Uterus (tissue), 4 donors: Measurements from ENCODE around the gene NEUROD2. TPM values are rescaled to one million over a fixed set of nuclear protein-coding genes. Genes with fewer than 3 reads are reported as not detected.

Experiments used
- DNase-seq, 2 donors: peaks; one replicate each; pipeline ENCODE4 v3.0.0-alpha.2; 2019 to 2020
- H3K27ac ChIP-seq, 2 donors: fragments of 200-600 bp; sonication (generic); 1 replicate in 1 of 2; 2 replicates in 1 of 2; pipeline ENCODE4 v1.5.1; 2016 to 2018
- H3K27me3 ChIP-seq, 2 donors: fragments of 200-600 bp; sonication (generic); one replicate each; pipeline ENCODE4 v1.5.1; 2018 to 2019; ENCODE audit warnings: control low read depth in 1 of 2
- H3K36me3 ChIP-seq, 2 donors: fragments of 200-600 bp; sonication (generic); one replicate each; pipeline ENCODE4 v1.5.1; 2019; ENCODE audit warnings: control low read depth in 1 of 2
- H3K4me1 ChIP-seq, 2 donors: fragments of 200-600 bp; sonication (generic); one replicate each; pipeline ENCODE4 v1.5.1; 2018 to 2019; ENCODE audit warnings: control low read depth in 1 of 2
- H3K4me3 ChIP-seq, 2 donors: fragments of 200-600 bp; sonication (generic); 1 replicate in 1 of 2; 2 replicates in 1 of 2; pipeline ENCODE4 v1.5.1; 2018 to 2019; ENCODE audit warnings: mild to moderate bottlenecking in 1 of 2
- H3K9me3 ChIP-seq, 2 donors: fragments of 200-600 bp; sonication (generic); one replicate each; pipeline ENCODE4 v1.5.1; 2019; ENCODE audit warnings: control low read depth in 1 of 2
- CTCF ChIP-seq, 4 experiments: fragments of 200-600 bp in 2 of 4; fragments of 450-650 bp in 2 of 4; sonication (generic) in 2 of 4; IDR thresholded peaks; one replicate each; pipeline ENCODE4 v1.5.1; 2016 to 2019; ENCODE audit warnings: antibody characterized with exemption in 4 of 4, mild to moderate bottlenecking in 2 of 4, moderate library complexity in 1 of 4
- POLR2A ChIP-seq, 2 donors: fragments of 450-650 bp; IDR thresholded peaks; one replicate each; pipeline ENCODE4 v1.6.1; 2016; ENCODE audit warnings: antibody characterized with exemption in 2 of 2, mild to moderate bottlenecking in 1 of 2, moderate library complexity in 1 of 2
- intact Hi-C: fragments of 100-400 bp; cut with DNase I; formaldehyde crosslinking; loops from one replicate; pipeline ENCODE4 v1.15.1; 2023; ENCODE audit warnings: low total_unique reads
- total RNA-seq, 4 donors: library from RNA; depleted of rRNA in 3 of 4; stranded (reverse); fragments of >200 nt in 3 of 4; gene quantifications; one replicate each; pipeline versions ENCODE4 v1.1.0 to v1.2.4, GENCODE V29; 2014 to 2023
- donor health status: DM: yes; HTN: yes; CAD: no.

The NEUROD2 gene
- total RNA-seq, 4 donors from 2014 or later: not detected

- no peak overlapping the region for H3K27ac ChIP-seq
- TF ChIP-seq CTCF (IDR thresholded peaks at IDR 0.05) (no peak), POLR2A (IDR thresholded peaks at IDR 0.05) (no peak)
- intact Hi-C loops: no loop called here
- no peak for DNase-seq
- no peak overlapping the region for H3K4me3 ChIP-seq
- no peaks in the 10 kb centered on the region for H3K9me3 ChIP-seq
- no peaks in the 10 kb centered on the region for H3K36me3 ChIP-seq
- H3K4me1 ChIP-seq: no peaks in the 10 kb centered on the region
- H3K27me3 ChIP-seq: no peaks in the 10 kb centered on the region
Observed at GRCh38 chr17:39580082-39580468, 27.6 kb downstream of the NEUROD2 start.

- H3K9me3 ChIP-seq: no peaks in the 10 kb centered on the region
- no peak overlapping the region for H3K27ac ChIP-seq
- DNase-seq: peak in 1 of 2 donors; percentile 23
- H3K36me3 ChIP-seq: no peaks in the 10 kb centered on the region
- no peak for TF ChIP-seq CTCF (IDR thresholded peaks at IDR 0.05)
- no peak for TF ChIP-seq POLR2A (IDR thresholded peaks at IDR 0.05)
- H3K4me1 ChIP-seq: no peaks in the 10 kb centered on the region
- no peak overlapping the region for H3K4me3 ChIP-seq
- intact Hi-C loops: no loop called here
- no peaks in the 10 kb centered on the region for H3K27me3 ChIP-seq
Observed at GRCh38 chr17:39579318-39580081, 28.2 kb downstream of the NEUROD2 start.

- H3K36me3 ChIP-seq: no peaks in the 10 kb centered on the region
- no peaks in the 10 kb centered on the region for H3K9me3 ChIP-seq
- H3K27ac ChIP-seq: no peak overlapping the region
- TF ChIP-seq CTCF (IDR thresholded peaks at IDR 0.05) (no peak), POLR2A (IDR thresholded peaks at IDR 0.05) (no peak)
- no peak for DNase-seq
- H3K4me1 ChIP-seq: no peaks in the 10 kb centered on the region
- intact Hi-C loops: no loop called here
- H3K27me3 ChIP-seq: no peaks in the 10 kb centered on the region
- H3K4me3 ChIP-seq: no peak overlapping the region
Observed at GRCh38 chr17:39578272-39578671, 29.4 kb downstream of the NEUROD2 start.

GRCh38 chr17:39576187-39576586 lies 31.5 kb downstream of the NEUROD2 start:
- intact Hi-C loops: no loop called here
- H3K27ac ChIP-seq: no peak overlapping the region
- no peaks in the 10 kb centered on the region for H3K9me3 ChIP-seq
- TF ChIP-seq POLR2A (IDR thresholded peaks at IDR 0.05) (no peak), CTCF (IDR thresholded peaks at IDR 0.05) (no peak)
- no peaks in the 10 kb centered on the region for H3K27me3 ChIP-seq
- no peak for DNase-seq
- H3K4me1 ChIP-seq: no peaks in the 10 kb centered on the region
- H3K36me3 ChIP-seq: no peaks in the 10 kb centered on the region
- no peak overlapping the region for H3K4me3 ChIP-seq

- H3K4me3 ChIP-seq: peak overlapping the region; percentile 53 to 56
- no peak for TF ChIP-seq CTCF (IDR thresholded peaks at IDR 0.05)
- TF ChIP-seq POLR2A (IDR thresholded peaks at IDR 0.05): peak in 1 of 2 donors; percentile 36
- H3K27ac ChIP-seq: peak overlapping the region; percentile 65 to 70
- H3K9me3 ChIP-seq: no peaks in the 10 kb centered on the region
- H3K4me1 ChIP-seq: no peaks in the 10 kb centered on the region
- H3K27me3 ChIP-seq: no peaks in the 10 kb centered on the region
- DNase-seq: peak; percentile 42 to 73
- intact Hi-C loops: no loop called here
- H3K36me3 ChIP-seq: no peaks in the 10 kb centered on the region
Observed at GRCh38 chr17:39573447-39574298, 34.0 kb downstream of the NEUROD2 start.
